ENCODE results near the gene CETP.
"Not testable (repeated sequence)": the region's sequence is repeated elsewhere in the genome, so short reads cannot be mapped to it uniquely, and the experiment has no call there.

CETP gene

DNA sequence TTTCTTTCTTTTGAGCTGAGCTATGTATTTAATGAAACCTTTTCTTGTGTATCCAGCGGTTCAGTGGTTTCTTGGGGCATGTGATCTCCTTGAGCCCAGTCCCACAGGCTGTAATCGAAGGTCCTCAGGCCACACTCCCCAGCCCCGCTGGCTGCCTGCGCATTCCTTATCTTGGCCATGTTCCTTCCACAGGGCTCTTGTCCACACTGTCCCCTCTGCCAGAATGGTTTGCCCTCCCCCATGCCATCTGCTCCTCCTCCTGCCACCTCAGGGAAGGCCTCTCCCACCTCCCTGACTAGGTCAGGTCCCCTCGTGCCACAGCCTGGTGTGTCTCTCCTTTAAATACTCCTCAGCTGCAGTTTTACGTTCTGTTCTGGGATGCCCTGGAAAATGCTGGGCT, 15.5 kb downstream of the CETP start:
- H3K4me3 ChIP-seq (ENCODE audit: low read length): no peak overlapping the region
- no peak for TF ChIP-seq ZNF274 (IDR thresholded peaks at IDR 0.05; ENCODE audit: low read depth, low read length)

DNA sequence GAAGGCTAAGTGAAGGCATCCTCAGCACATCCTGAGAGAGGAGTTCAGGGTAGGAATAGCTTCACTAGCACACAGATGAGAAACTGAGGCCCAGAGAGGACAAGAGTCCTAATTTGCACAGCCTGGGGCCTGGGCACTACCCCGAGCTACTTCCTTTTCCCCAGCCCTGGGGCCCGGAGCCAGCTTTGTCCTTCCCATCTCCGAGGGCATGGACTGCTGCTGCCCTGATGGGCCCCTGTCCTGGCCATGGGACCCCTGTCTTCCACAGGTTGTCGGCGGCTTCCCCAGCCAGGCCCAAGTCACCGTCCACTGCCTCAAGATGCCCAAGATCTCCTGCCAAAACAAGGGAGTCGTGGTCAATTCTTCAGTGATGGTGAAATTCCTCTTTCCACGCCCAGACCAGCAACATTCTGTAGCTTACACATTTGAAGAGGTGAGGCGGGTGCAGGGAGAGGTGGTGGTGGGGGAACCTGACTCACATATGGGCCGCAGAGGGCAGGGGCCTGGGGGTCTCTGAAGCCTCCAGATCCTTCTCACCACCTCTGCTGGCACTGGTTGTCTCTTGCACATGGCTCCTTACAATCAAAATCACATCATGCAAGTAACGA, 16.2 kb downstream of the CETP start:
- no peak for TF ChIP-seq ZNF274 (IDR thresholded peaks at IDR 0.05; ENCODE audit: low read depth, low read length)
- no peak overlapping the region for H3K4me3 ChIP-seq (ENCODE audit: low read length)

- no peak overlapping the region for H3K4me3 ChIP-seq (ENCODE audit: low read length)
- TF ChIP-seq ZNF274 (IDR thresholded peaks at IDR 0.05; ENCODE audit: low read depth, low read length): no peak
Observed at GRCh38 chr16:56980201-56980535, 18.4 kb downstream of the CETP start.

- no peak for TF ChIP-seq ZNF274 (IDR thresholded peaks at IDR 0.05; ENCODE audit: low read depth, low read length)
- H3K4me3 ChIP-seq (ENCODE audit: low read length): no peak overlapping the region; the same call in 1 of the 2 replicates
Observed at GRCh38 chr16:56980792-56981724, 19.3 kb downstream of the CETP start.

GRCh38 chr16:56981729-56982271, 20.1 kb downstream of the CETP start:
- no peak overlapping the region for H3K4me3 ChIP-seq (ENCODE audit: low read length)
- TF ChIP-seq ZNF274 (IDR thresholded peaks at IDR 0.05; ENCODE audit: low read depth, low read length): no peak

DNA sequence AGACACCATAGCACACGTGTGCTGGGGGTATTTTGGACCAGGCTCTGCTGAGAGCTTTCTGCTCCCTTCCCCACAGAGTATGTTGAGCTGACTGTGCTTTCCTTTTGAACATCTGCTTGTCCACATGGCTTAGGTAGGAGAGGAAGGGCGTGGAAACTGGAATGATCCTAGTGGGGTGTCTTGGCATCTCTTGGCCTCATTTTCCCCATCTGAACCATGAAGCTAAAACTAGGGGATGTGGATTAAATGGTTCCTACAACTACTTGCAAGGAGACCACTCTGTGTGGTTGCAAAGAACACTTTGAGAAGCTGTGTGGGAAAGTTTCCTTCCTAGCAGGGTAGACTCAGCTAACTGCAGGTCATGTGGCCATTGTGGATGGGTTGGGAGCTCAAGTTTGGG, 20.9 kb downstream of the CETP start:
- TF ChIP-seq ZNF274 (IDR thresholded peaks at IDR 0.05; ENCODE audit: low read depth, low read length): no peak
- no peak overlapping the region for H3K4me3 ChIP-seq (ENCODE audit: low read length)

- no peak for TF ChIP-seq ZNF274 (IDR thresholded peaks at IDR 0.05; ENCODE audit: low read depth, low read length)
- no peak overlapping the region for H3K4me3 ChIP-seq (ENCODE audit: low read length)
Observed at GRCh38 chr16:56983211-56983751, 21.5 kb downstream of the CETP start.

- TF ChIP-seq ZNF274 (IDR thresholded peaks at IDR 0.05; ENCODE audit: low read depth, low read length): no peak
- H3K4me3 ChIP-seq (ENCODE audit: low read length): no peak overlapping the region
Observed at GRCh38 chr16:56984639-56985038, 22.9 kb downstream of the CETP start.

DNA sequence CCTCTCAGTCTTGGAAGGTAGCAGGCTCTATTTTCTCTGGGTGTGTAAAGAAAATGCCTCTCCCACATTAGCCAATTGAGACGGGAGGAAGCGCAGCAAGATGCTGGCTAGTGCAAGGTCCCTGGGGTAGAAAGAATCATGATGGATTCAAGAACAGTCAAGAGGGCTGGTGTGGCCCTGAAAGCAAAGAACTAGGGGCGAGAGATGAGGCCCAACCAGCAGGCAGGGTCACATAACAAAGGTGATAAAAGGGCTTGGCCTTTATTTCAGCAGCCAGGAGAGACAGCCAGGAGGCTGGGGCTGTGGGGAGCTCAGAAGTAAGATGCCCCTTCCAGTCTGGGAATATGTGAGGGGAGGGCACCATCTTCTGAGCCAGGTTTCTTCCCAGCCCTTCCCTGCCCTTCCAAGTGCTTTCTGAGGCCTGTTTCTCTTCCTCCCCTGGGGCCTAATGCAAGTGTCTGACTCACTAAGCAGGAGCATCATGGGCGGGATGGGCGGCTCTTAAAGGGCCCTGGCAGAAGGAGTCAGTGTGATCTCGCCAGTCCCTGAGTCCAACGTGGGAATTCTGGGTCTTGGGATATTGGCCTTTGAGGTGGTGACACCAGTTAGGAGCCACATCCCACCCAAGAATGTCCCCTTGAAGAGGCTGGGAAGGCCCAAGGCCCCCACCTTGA, 23.7 kb downstream of the CETP start:
- no peak for TF ChIP-seq ZNF274 (IDR thresholded peaks at IDR 0.05; ENCODE audit: low read depth, low read length)
- H3K4me3 ChIP-seq (ENCODE audit: low read length): no peak overlapping the region

GRCh38 chr16:56985962-56986360, 24.2 kb downstream of the CETP start:
- no peak overlapping the region for H3K4me3 ChIP-seq (ENCODE audit: low read length)
- no peak for TF ChIP-seq ZNF274 (IDR thresholded peaks at IDR 0.05; ENCODE audit: low read depth, low read length)

DNA sequence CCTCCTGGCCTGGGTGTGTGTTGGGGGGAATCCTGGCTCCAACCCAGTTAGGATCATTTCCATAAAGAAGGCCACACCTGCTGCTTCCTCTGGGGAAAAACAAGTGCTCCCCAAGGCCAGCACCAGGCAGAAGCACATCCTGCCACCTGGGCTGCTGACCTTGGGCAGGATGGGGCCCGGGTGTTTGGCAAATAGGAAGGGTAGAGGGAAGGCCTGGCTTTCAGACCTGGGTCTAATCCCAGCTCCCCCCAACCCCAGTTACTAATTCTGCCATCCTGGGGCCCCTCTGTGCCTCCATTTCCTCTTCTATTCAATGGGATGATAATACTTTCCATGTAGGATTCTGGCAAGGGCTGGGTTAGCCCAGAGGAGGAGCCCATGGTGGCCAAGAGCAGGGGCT, 24.6 kb downstream of the CETP start:
- TF ChIP-seq ZNF274 (IDR thresholded peaks at IDR 0.05; ENCODE audit: low read depth, low read length): no peak
- no peak overlapping the region for H3K4me3 ChIP-seq (ENCODE audit: low read length)

DNA sequence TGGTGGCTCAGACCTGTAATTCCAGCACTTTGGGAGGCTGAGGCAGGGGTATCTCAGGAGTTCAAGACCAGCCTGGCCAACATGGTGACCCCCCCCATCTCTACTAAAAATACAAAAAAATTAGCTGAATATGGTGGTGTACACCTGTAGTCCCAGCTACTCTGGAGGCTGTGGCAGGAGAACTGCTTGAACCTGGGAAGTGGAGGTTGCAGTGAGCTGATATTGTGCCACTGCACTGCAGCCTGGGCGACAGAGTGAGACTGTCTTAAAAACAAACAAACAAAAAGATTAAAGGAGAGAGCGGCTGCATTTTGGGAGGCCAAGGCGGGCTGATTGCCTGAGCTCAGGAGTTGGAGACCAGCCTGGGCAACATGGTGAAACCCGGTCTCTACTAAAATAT, 25.2 kb downstream of the CETP start:
- H3K4me3 ChIP-seq (ENCODE audit: low read length): not testable (repeated sequence)

- peak overlapping the region; percentile 91; the same call in 1 of the 2 replicates for H3K4me3 ChIP-seq (ENCODE audit: low read length)
Observed at GRCh38 chr16:56987692-56988091, 25.9 kb downstream of the CETP start.

DNA sequence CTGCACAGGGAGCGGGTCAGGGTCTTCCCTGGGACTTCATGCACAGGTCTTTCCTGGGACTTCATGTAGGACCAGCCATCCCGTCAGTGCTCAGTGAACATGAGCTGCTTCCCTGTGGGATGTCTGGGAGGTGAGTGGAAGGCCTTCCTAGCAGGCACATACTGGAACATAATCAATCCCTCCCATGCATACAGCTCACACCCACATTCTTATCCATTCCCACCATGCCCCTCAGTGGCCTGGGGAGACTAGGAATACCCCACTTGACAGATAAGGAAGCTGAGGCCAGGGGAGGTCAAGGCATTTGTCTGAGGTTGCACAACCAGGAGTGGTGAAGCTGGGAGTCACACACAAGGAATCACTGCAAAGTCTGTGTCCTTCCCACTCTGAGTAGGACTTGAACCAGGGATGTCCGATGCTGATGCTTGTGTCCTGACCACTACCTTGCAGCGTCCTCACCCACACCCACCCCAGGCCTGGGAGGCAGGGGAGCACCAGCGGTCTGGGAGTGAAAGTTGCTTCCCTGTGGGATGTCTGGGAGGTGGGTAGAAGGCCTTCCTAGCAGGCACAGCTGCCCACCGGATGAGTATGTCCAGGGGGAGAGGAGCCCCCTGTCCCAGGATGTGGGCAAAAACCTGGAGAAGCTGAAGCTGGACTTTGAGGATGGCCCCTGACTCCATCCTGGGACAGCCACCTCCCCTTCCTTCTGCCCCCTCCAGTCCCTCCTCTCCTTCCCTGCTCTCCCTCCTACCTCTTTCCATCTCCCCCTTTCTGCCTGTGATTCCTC, 26.6 kb downstream of the CETP start:
- no peak for TF ChIP-seq ZNF274 (IDR thresholded peaks at IDR 0.05; ENCODE audit: low read depth, low read length)
- H3K4me3 ChIP-seq (ENCODE audit: low read length): peak overlapping the region; percentile 91

More at GRCh38 chr16:56987692-56988091, 25.9 kb downstream of the CETP start:
- TF ChIP-seq ZNF274 (IDR thresholded peaks at IDR 0.05; ENCODE audit: low read depth, low read length): no peak
